ENCODE results near the gene VGLL3. TPM values are rescaled to one million over a fixed set of nuclear protein-coding genes. Genes with fewer than 3 reads are reported as not detected.

The VGLL3 gene
- total RNA-seq, 2 donors from 2014 or later: not detected

DNA sequence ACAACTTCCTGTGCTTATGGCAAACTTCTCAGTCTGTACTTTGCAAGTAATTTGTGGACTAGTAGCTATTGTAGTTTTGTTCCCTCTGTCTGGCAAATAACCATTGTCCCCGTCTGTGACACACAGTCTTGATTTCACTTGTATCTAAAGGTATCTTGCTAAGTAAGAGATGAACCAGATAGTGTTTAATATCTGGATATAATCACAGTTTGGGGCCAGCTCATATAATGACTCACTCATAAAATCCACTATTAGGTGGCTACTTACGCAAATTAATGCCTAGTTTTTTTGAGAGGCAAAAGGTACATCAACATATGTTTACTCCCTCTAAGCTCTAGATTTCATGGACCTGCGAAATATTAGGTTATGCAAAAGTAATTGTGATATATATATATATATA is 30.4 kb downstream of the VGLL3 start:
- H3K36me3 Mint-ChIP-seq (ENCODE audit: insufficient read depth in 2 of 2): no peaks in the 10 kb centered on the region
- no peak overlapping the region for H3K4me3 Mint-ChIP-seq
- H3K4me1 Mint-ChIP-seq (ENCODE audit: low read depth): no peaks in the 10 kb centered on the region
- H3K9me3 Mint-ChIP-seq: no peaks in the 10 kb centered on the region
- H3K27me3 Mint-ChIP-seq (ENCODE audit: low read depth): no peaks in the 10 kb centered on the region
- H3K27ac Mint-ChIP-seq: no peak overlapping the region
- ATAC-seq (replicated peaks in 1 of 2) (no peak), DNase-seq (no peak)

DNA sequence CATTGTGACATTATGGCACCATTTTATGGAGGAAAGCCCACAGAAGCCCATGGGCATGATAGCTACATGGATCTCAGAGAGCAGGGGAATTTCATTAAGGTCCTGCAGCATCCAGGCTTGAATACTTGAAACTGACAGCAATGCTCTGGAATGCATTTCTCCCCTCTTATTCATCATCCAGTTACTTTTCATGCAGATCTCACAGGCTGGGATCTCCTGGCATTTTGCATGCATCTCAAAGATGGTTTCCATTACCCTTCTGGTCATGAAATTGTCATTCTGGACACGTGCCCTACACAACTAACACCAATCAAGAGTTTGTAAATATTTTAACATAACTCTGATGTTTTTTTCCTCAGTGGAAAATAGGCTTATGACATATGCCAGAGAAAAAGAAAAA is 32.4 kb downstream of the VGLL3 start:
- DNase-seq (no peak), ATAC-seq (replicated peaks in 1 of 2) (no peak)
- Mint-ChIP-seq H3K27ac (no peak overlapping the region), H3K27me3 (ENCODE audit: low read depth) (no peaks in the 10 kb centered on the region), H3K4me3 (no peak overlapping the region), H3K36me3 (ENCODE audit: insufficient read depth in 2 of 2) (no peaks in the 10 kb centered on the region), H3K9me3 (no peaks in the 10 kb centered on the region), H3K4me1 (ENCODE audit: low read depth) (no peaks in the 10 kb centered on the region)

DNA sequence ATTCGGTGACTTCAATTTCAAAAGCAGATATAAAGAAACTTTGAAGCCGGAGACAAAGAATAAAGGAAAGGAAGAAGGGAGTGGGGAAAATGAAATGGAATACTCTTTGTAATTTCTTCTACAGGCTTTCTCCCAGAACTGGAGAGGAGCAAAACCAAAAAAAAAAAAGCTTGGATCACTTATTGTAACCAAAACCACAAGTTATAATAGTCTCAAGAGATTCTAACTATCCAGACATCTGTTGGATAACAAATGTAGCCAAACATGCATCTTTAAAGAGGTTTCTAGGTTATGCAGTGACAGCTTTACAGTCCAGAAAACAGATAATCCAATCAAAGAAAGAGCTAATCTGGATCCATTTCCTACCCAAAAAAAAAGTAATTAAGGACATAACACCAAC is 36.2 kb downstream of the VGLL3 start:
- Mint-ChIP-seq H3K9me3 (no peaks in the 10 kb centered on the region), H3K27me3 (ENCODE audit: low read depth) (no peaks in the 10 kb centered on the region), H3K4me3 (no peak overlapping the region), H3K36me3 (ENCODE audit: insufficient read depth in 2 of 2) (no peaks in the 10 kb centered on the region), H3K27ac (no peak overlapping the region), H3K4me1 (ENCODE audit: low read depth) (no peaks in the 10 kb centered on the region)
- ATAC-seq (replicated peaks in 1 of 2): no peak
- no peak for DNase-seq

DNA sequence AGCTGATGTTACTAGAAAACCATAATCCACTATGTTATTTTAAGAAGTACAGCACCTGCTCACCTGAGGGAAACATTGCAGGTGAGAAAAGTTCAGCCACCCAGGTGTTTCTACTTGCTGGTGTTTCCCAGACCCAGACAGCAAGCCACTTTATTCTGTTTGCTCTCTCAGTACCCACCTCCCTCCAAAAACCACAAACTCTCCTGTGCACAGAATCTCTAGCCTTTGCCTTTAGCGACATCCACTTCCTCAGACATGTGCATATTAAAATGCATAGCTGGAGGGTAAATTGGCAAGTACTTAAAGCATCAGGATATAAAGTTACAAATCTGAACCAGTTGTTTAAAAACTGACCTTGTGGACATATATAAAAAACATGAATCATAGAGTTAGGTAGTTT is 36.7 kb downstream of the VGLL3 start:
- H3K4me1 Mint-ChIP-seq (ENCODE audit: low read depth): no peaks in the 10 kb centered on the region
- no peaks in the 10 kb centered on the region for H3K9me3 Mint-ChIP-seq
- no peak for ATAC-seq (replicated peaks in 1 of 2)
- H3K27ac Mint-ChIP-seq: no peak overlapping the region
- H3K4me3 Mint-ChIP-seq: no peak overlapping the region
- no peak for DNase-seq
- no peaks in the 10 kb centered on the region for H3K27me3 Mint-ChIP-seq (ENCODE audit: low read depth)
- no peaks in the 10 kb centered on the region for H3K36me3 Mint-ChIP-seq (ENCODE audit: insufficient read depth in 2 of 2)

DNA sequence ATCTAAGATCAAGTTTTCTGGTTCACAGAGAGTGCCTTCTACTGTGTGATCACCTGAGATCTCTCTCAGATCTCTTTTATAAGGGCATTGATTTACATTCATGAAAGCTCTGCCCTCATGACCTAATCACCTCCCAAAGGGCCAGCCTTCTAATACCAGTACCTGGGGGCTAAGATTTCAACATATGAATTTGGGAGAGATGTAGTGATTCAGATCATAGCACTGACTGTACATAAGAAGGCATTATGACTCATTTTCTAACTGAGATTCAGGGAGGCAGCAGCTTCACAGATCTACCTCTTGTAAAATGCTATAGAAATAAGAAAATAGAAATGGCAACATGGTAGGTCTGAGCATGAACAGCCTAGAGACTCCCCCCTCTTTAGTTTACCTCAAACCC is 39.6 kb downstream of the VGLL3 start:
- no peaks in the 10 kb centered on the region for H3K27me3 Mint-ChIP-seq (ENCODE audit: low read depth)
- H3K4me3 Mint-ChIP-seq: no peak overlapping the region
- H3K36me3 Mint-ChIP-seq (ENCODE audit: insufficient read depth in 2 of 2): no peaks in the 10 kb centered on the region

DNA sequence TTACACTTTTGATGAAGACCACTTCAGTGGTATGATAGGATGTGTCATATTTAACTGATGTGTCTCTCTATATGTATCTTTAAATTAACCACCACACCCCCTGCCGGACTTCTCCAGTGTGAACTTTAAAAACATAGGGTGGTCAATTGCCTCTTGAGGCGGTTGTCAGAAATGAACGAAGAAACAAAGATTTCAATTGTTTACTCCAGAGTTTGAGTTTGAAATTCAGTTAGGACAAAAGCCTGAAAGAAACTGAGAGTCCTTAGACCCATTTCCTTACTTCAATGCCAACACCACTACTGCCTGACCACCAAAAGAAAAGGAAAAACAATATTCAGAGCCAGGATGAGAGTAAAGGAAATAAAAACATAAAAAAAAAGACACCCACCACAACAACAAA is 40.2 kb downstream of the VGLL3 start:
- Mint-ChIP-seq H3K27ac (no peak overlapping the region), H3K36me3 (ENCODE audit: insufficient read depth in 2 of 2) (no peaks in the 10 kb centered on the region), H3K27me3 (ENCODE audit: low read depth) (no peaks in the 10 kb centered on the region), H3K9me3 (no peaks in the 10 kb centered on the region), H3K4me1 (ENCODE audit: low read depth) (no peaks in the 10 kb centered on the region), H3K4me3 (no peak overlapping the region)
- DNase-seq: no peak
- ATAC-seq (replicated peaks in 1 of 2): no peak

More for the DNA sequence above, 39.6 kb downstream of the VGLL3 start:
- DNase-seq (no peak), ATAC-seq (replicated peaks in 1 of 2) (peak in 1 of 2 donors; percentile 23)
- Mint-ChIP-seq H3K9me3 (no peaks in the 10 kb centered on the region), H3K4me1 (ENCODE audit: low read depth) (no peaks in the 10 kb centered on the region), H3K27ac (no peak overlapping the region)

DNA sequence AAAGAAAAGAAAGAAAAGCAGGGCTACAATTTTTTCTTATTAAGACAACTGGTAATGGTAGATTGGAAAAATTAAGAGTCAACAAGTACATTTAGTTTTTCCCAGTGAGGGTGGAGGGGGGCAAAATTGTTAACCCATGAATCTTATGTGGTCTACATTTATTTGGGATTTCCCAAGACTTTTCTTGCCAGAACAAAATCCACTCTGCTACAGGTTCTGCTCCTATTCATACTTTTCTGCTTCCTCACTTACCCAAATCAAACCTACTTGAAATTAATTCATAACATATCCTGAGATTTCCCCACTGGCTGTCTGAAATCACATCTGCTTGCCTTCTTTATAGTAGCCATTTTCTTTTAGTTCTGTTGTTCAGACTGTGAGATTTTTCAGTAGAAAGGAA is 41.1 kb downstream of the VGLL3 start:
- Mint-ChIP-seq H3K27ac (no peak overlapping the region), H3K4me3 (no peak overlapping the region)
- no peak for ATAC-seq (replicated peaks in 1 of 2)

DNA sequence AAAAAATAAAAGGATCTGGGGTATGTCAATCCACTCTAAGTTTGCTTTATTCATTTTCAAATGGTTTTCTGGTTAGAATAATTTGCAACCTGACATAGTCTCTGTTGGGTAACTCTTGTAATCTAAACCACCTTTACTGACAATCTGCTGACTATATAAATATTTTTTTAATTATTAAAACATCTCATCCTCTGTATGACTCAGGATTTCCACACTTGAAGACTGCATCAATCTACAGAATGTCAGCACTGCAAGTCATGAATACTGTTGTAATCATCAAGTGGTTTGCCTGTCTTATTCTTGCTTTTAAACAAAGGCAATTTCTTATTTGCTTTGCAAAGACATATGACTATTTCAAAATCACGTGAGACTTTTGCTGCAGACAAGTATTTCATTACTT is 42.1 kb downstream of the VGLL3 start:
- ATAC-seq (replicated peaks in 1 of 2) (no peak), DNase-seq (no peak)
- no peaks in the 10 kb centered on the region for H3K36me3 Mint-ChIP-seq (ENCODE audit: insufficient read depth in 2 of 2)
- H3K4me3 Mint-ChIP-seq: no peak overlapping the region
- no peak overlapping the region for H3K27ac Mint-ChIP-seq
- no peaks in the 10 kb centered on the region for H3K27me3 Mint-ChIP-seq (ENCODE audit: low read depth)
- H3K4me1 Mint-ChIP-seq (ENCODE audit: low read depth): no peaks in the 10 kb centered on the region
- peaks cover 0 to 2% of the 10 kb centered on the region in 2 donors for H3K9me3 Mint-ChIP-seq

More for the DNA sequence above, 41.1 kb downstream of the VGLL3 start:
- Mint-ChIP-seq H3K27me3 (ENCODE audit: low read depth) (no peaks in the 10 kb centered on the region), H3K36me3 (ENCODE audit: insufficient read depth in 2 of 2) (no peaks in the 10 kb centered on the region), H3K4me1 (ENCODE audit: low read depth) (no peaks in the 10 kb centered on the region), H3K9me3 (peaks cover 0 to 2% of the 10 kb centered on the region in 2 donors)
- DNase-seq: no peak

DNA sequence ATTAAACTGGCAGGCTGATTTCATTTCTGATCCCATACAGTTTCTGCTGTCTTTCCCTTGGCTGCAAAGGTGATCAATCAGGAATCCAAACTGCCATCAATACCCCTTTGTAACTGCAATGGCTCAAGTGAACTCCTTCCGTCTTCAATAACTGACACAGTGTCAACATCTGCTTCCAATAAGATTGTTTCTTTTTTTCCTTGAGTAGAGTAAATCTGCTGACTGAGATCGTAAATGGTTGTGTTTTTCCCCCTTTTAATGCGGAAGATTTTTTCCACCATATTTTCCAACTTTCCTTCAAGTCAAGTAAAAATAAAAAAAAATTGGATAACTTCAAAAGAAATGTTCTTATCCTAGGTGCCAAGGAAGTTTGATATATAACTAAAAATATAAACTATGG is 48.7 kb downstream of the VGLL3 start:
- Mint-ChIP-seq H3K27me3 (ENCODE audit: low read depth) (no peaks in the 10 kb centered on the region), H3K4me3 (no peak overlapping the region), H3K36me3 (ENCODE audit: insufficient read depth in 2 of 2) (no peaks in the 10 kb centered on the region), H3K9me3 (peaks cover 0 to 2% of the 10 kb centered on the region in 2 donors), H3K27ac (no peak overlapping the region), H3K4me1 (ENCODE audit: low read depth) (no peaks in the 10 kb centered on the region)
- no peak for ATAC-seq (replicated peaks in 1 of 2)
- no peak for DNase-seq

DNA sequence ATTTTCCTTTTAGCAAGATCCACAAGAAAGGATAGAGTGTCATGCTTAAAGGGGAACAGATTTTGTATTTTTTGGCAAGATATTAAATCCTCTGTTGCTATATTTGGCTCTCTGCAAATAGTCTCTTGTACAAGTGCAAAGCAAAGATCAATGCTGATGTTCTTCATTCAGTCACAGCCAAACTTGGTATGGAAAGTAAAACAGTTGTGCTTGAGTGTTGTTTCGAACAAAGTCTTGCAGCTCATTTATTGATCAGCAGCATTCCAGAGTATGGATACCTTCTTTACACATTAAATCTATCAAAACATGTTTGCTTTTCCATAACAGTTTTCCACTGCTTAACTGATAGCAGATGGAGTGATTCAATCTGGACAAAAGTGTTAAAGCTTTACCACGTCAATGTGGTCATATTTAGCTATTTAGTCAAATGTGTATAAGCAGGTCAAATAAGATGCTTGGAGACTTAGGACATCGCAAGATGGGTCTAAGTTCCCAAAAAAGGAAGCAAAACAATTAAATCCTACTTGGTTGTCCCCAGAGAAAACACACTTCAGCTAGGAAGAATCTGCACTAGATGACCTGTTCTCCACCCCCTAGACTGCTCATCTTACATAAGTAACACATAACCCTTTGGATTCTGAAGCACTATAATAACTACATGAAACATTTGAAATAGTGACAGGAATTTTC is 52.4 kb downstream of the VGLL3 start:
- H3K4me1 Mint-ChIP-seq (ENCODE audit: low read depth): no peaks in the 10 kb centered on the region
- DNase-seq (no peak), ATAC-seq (replicated peaks in 1 of 2) (no peak)
- no peak overlapping the region for H3K4me3 Mint-ChIP-seq
- peaks cover 2 to 3% of the 10 kb centered on the region in 2 donors for H3K9me3 Mint-ChIP-seq
- H3K36me3 Mint-ChIP-seq (ENCODE audit: insufficient read depth in 2 of 2): no peaks in the 10 kb centered on the region
- H3K27me3 Mint-ChIP-seq (ENCODE audit: low read depth): no peaks in the 10 kb centered on the region
- no peak overlapping the region for H3K27ac Mint-ChIP-seq

DNA sequence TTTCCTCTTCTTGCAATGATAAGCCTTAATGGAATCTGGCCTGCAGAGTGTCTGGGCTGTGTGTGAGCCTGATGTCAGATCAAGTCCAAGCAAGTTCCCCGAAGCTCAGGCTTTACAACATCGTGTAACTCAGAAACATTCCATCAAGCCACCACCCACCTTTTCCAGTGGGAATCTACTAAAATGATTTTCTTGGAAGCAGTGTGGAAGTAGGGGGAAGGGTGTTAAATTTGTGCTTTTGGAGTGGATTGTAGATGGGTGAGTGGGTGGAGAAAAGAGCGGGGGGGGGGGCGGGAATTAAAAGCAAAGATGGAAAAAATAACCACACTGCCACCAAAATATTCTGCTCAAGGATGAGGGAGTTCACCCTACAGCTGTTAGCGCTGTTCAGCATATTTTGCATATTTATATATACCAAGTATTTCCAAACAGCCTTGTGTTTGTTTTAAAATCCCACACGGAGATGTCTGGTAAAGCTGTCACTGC is 53.6 kb downstream of the VGLL3 start:
- no peak overlapping the region for H3K27ac Mint-ChIP-seq
- H3K27me3 Mint-ChIP-seq (ENCODE audit: low read depth): no peaks in the 10 kb centered on the region
- ATAC-seq (replicated peaks in 1 of 2) (no peak), DNase-seq (no peak)
- H3K4me1 Mint-ChIP-seq (ENCODE audit: low read depth): no peaks in the 10 kb centered on the region
- H3K9me3 Mint-ChIP-seq: peaks cover 2 to 5% of the 10 kb centered on the region in 2 donors
- no peak overlapping the region for H3K4me3 Mint-ChIP-seq
- no peaks in the 10 kb centered on the region for H3K36me3 Mint-ChIP-seq (ENCODE audit: insufficient read depth in 2 of 2)

DNA sequence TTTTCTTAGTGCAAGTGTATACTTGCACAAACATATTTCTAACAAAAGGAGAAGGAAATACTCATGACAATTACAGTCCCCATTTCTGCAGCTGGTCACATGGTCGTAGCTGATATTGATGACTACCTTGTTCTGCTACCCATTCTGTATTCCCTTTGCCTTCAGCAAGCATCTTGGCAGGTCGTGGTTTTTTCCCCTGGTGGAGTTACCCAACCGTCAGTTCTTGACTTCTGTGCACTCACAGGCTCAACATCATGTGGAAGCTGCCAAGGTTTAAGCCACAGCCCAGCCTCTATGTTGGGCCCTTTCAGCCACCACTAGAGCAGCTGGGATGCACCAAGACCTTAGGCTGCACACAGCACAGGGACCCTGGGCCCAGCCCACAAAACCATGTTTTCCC is 56.1 kb downstream of the VGLL3 start:
- DNase-seq (no peak), ATAC-seq (replicated peaks in 1 of 2) (no peak)
- peaks cover 2 to 5% of the 10 kb centered on the region in 2 donors for H3K9me3 Mint-ChIP-seq
- no peaks in the 10 kb centered on the region for H3K27me3 Mint-ChIP-seq (ENCODE audit: low read depth)
- H3K27ac Mint-ChIP-seq: no peak overlapping the region
- H3K4me3 Mint-ChIP-seq: no peak overlapping the region
- no peaks in the 10 kb centered on the region for H3K36me3 Mint-ChIP-seq (ENCODE audit: insufficient read depth in 2 of 2)
- H3K4me1 Mint-ChIP-seq (ENCODE audit: low read depth): no peaks in the 10 kb centered on the region

DNA sequence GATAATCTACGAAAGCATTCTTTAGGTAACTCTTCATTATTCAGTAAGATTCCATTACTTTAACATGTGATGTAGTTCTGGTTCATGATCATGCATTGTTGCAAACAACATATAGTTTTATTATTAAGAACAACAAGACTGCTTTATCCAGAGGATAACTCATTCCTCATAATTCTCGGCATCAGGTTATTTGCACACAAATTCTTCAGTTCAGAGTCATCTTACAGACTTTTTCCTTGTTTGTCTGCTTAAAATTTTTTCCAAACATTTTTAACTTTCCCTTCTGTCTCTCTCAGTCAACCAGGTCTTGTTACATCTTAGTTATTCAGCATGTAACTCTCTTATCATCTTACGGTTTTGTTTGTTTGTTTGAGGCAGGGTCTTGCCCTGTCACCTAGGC is 60.1 kb downstream of the VGLL3 start:
- no peaks in the 10 kb centered on the region for H3K27me3 Mint-ChIP-seq (ENCODE audit: low read depth)
- H3K9me3 Mint-ChIP-seq: peaks cover 2 to 5% of the 10 kb centered on the region in 2 donors
- no peak overlapping the region for H3K27ac Mint-ChIP-seq
- ATAC-seq (replicated peaks in 1 of 2) (no peak), DNase-seq (no peak)
- H3K4me1 Mint-ChIP-seq (ENCODE audit: low read depth): no peaks in the 10 kb centered on the region
- H3K4me3 Mint-ChIP-seq: no peak overlapping the region
- H3K36me3 Mint-ChIP-seq (ENCODE audit: insufficient read depth in 2 of 2): no peaks in the 10 kb centered on the region

DNA sequence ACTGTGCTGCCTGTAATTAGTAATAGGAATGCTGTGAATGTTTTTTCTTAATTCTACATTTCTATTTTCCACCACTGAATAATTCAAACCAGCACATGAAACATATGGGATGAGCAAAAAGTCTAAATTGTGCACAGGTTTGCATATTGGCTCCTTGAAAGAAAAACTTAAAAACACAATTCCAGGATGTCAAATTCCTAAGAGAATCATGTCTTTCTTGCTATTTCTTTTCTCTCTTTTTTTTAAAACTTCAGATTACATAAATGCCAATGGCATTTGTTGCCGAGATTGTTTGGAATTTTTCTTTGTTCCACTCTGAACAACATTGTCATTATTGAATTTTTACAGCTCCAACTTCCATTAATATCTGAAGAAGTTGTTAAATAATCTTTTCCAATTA is 60.8 kb downstream of the VGLL3 start:
- Mint-ChIP-seq H3K9me3 (peaks cover 0 to 5% of the 10 kb centered on the region in 2 donors), H3K27ac (no peak overlapping the region), H3K4me1 (ENCODE audit: low read depth) (no peaks in the 10 kb centered on the region), H3K36me3 (ENCODE audit: insufficient read depth in 2 of 2) (no peaks in the 10 kb centered on the region), H3K27me3 (ENCODE audit: low read depth) (no peaks in the 10 kb centered on the region), H3K4me3 (no peak overlapping the region)
- ATAC-seq (replicated peaks in 1 of 2) (no peak), DNase-seq (no peak)
